Thyroid gland (tissue), 4 donors: Measurements from ENCODE around the gene CDC34. TPM values are rescaled to one million over a fixed set of nuclear protein-coding genes. Genes with fewer than 3 reads are reported as not detected.

Source experiments
- DNase-seq, 2 donors: peaks; one replicate each; pipeline ENCODE4 v3.0.0-alpha.2; 2019
- H3K27ac ChIP-seq, 3 donors: fragments of 200-600 bp; sonication (generic); 1 replicate in 2 of 3; 2 replicates in 1 of 3; pipeline ENCODE4 v1.5.1; 2016 to 2019; ENCODE audit warnings: mild to moderate bottlenecking in 1 of 3, moderate library complexity in 1 of 3
- H3K27me3 ChIP-seq: fragments of 200-600 bp; sonication (generic); one replicate; pipeline ENCODE4 v1.5.1; 2019
- H3K36me3 ChIP-seq, 2 donors: fragments of 200-600 bp; sonication (generic); one replicate each; pipeline ENCODE4 v1.5.1; 2016 to 2019
- H3K4me1 ChIP-seq, 2 donors: fragments of 200-600 bp; sonication (generic); one replicate each; pipeline ENCODE4 v1.5.1; 2017 to 2019
- H3K4me3 ChIP-seq, 3 donors: fragments of 200-600 bp; sonication (generic); replicated peaks in 1 of 3; 1 replicate in 2 of 3; 2 replicates in 1 of 3; pipeline ENCODE4 v1.5.1; 2016; ENCODE audit warnings: mild to moderate bottlenecking in 1 of 3
- H3K9me3 ChIP-seq: fragments of 200-600 bp; sonication (generic); one replicate; pipeline ENCODE4 v1.5.1; 2017
- CTCF ChIP-seq, 6 experiments: fragments of 200-600 bp in 3 of 6; fragments of 450-650 bp in 3 of 6; sonication (generic) in 3 of 6; IDR thresholded peaks; one replicate each; pipeline ENCODE4 v1.5.1; 2016 to 2019; ENCODE audit warnings: antibody characterized with exemption in 6 of 6, mild to moderate bottlenecking in 2 of 6, inconsistent platforms in 1 of 6, moderate library complexity in 1 of 6
- POLR2A ChIP-seq, 2 donors: fragments of 450-650 bp; IDR thresholded peaks; one replicate each; pipeline ENCODE4 v1.6.1; 2017; ENCODE audit warnings: antibody characterized with exemption in 2 of 2, mild to moderate bottlenecking in 2 of 2, moderate library complexity in 1 of 2
- WGBS, 2 donors: methylation state at CpG; one replicate each; pipeline ENCODE4 v1.1.5; 2017; 5-methylcytosine and 5-hydroxymethylcytosine counted together
- intact Hi-C: fragments of 100-400 bp; cut with DNase I; formaldehyde crosslinking; loops from one replicate; pipeline ENCODE4 v1.15.1; 2023
- total RNA-seq, 4 donors: library from RNA; depleted of rRNA; stranded (reverse); fragments of >200 nt; gene quantifications; one replicate each; pipeline ENCODE4 v1.2.3, GENCODE V29; 2016

CDC34 gene
- total RNA-seq, 4 donors from 2014 or later: 44.8 to 64.7 (median 48.2) TPM

DNA sequence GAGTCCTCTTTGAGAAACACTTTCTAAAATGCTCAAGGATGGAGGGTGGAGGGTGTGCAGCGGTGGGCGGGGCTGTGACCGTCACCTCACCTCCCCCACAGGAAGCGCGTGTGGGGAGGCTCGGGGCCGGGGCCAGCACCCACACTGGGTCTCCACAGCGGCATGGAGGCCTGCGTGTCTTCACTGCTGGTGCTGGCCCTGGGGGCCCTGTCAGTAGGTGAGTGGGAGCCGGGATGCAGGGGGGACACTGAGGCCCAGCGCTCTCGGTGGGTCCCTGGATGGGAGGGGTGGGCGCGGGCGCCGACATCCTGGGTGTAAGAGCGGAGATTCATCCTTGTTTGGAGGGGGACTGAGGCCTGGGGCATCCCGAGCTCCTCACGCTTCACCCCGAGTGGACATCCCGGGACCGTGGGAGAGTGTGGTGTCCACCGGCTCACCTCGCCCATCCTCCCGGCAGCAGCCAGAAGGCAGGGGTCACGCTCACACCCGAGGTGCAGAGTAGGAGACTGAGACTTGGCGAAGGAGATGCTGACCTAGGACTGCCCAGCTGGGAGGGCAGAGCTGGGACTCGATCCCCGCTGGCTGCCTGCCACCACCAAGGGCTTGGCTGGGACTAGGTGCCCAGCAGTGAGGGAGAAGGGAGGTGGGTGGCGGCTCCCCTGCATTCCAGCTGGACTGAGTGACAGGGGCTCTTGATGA lies 12.5 kb downstream of the CDC34 start, which contains the start of gene GZMM:
Gene GZMM, plus strand, starts transcription at position 144 of the 699 bp plus-strand sequence. Its CDS starts 19 bp downstream, at position 163.
- no peak for DNase-seq
- H3K4me1 ChIP-seq: no peaks in the 10 kb centered on the region
- intact Hi-C loops: no loop called here
- no peaks in the 10 kb centered on the region for H3K27me3 ChIP-seq
- H3K9me3 ChIP-seq: no peaks in the 10 kb centered on the region
- no peak within 1 kb of the TSS for H3K27ac ChIP-seq
- H3K4me3 ChIP-seq: no peak within 1 kb of the TSS
- TF ChIP-seq POLR2A (IDR thresholded peaks at IDR 0.05) (no peak), CTCF (IDR thresholded peaks at IDR 0.05) (no peak)
- peaks cover 12 to 18% of the 10 kb centered on the region in 2 donors for H3K36me3 ChIP-seq
- 51 to 65% methylated on average over 16 to 24 of the region's 31 CpGs for WGBS, 2 donors

- Histone ChIP-seq H3K4me1 (no peaks in the 10 kb centered on the region), H3K9me3 (no peaks in the 10 kb centered on the region), H3K4me3 (no peak overlapping the region), H3K27me3 (no peaks in the 10 kb centered on the region), H3K36me3 (peaks cover 3% of the 10 kb centered on the region in 2 donors), H3K27ac (no peak overlapping the region)
- TF ChIP-seq CTCF (IDR thresholded peaks at IDR 0.05): no peak
- TF ChIP-seq POLR2A (IDR thresholded peaks at IDR 0.05): no peak
- WGBS, 2 donors: 74 to 88% methylated on average over 3 to 12 of the region's 15 CpGs
- DNase-seq: no peak
- intact Hi-C loops: no loop called here
These were observed 15.6 kb downstream of the CDC34 start for GRCh38 chr19:547117-547516.

DNA sequence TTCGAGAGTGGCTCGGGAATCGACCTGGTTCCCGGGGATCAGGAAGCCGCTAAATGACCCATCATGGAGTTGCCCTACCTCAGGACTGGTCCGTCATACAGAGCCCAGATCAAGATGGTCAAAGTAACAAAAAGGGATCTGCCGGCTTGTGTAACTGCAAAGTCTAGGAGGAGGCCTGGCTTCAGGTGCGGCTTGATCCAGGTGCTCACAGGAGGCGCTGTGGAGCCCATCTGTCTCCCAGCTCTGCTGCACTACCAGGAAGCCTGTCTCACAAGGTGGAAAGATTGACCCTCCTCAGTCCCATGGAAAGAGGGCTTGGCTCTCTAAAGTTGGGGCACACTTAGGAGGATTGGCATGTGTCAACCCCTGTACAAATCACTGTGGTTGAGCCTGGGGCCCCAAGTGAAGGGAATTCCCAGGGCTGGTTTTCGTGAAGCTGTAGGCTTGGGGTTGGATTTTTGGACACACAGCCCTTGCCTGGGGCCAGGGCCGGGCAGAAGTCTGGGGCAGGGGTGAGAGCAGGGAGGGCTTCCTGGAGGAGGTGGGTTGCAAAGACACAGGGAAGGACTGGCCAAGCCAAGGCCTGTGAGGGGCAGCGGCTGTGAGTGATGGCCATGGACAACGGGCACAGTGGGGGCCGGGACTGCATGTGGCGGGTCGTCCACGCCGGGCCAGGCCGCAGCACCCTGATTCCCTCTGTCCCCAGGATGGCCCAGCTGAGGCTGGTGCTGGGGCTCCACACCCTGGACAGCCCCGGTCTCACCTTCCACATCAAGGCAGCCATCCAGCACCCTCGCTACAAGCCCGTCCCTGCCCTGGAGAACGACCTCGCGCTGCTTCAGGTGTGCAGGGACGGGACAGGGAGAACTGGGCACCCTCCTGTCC lies 16.5 kb downstream of the CDC34 start:
- 80 to 87% methylated on average over 17 to 23 of the region's 26 CpGs for WGBS, 2 donors
- no peak overlapping the region for H3K4me3 ChIP-seq
- intact Hi-C loops: no loop called here
- H3K27ac ChIP-seq: no peak overlapping the region
- DNase-seq: no peak
- no peaks in the 10 kb centered on the region for H3K27me3 ChIP-seq
- TF ChIP-seq POLR2A (IDR thresholded peaks at IDR 0.05) (no peak), CTCF (IDR thresholded peaks at IDR 0.05) (no peak)
- no peaks in the 10 kb centered on the region for H3K36me3 ChIP-seq
- no peaks in the 10 kb centered on the region for H3K9me3 ChIP-seq
- H3K4me1 ChIP-seq: no peaks in the 10 kb centered on the region

GRCh38 chr19:548886-549830 lies 17.6 kb downstream of the CDC34 start:
- Histone ChIP-seq H3K9me3 (no peaks in the 10 kb centered on the region), H3K36me3 (no peaks in the 10 kb centered on the region), H3K27ac (no peak overlapping the region), H3K27me3 (no peaks in the 10 kb centered on the region), H3K4me1 (no peaks in the 10 kb centered on the region), H3K4me3 (no peak overlapping the region)
- DNase-seq: no peak
- WGBS, 2 donors: 81 to 91% methylated on average over 9 to 16 of the region's 52 CpGs
- TF ChIP-seq CTCF (IDR thresholded peaks at IDR 0.05) (no peak), POLR2A (IDR thresholded peaks at IDR 0.05) (no peak)
- intact Hi-C loops: no loop called here
